Measurements from ENCODE around the gene BAHCC1.

- TF ChIP-seq CTCF (tag by site-specific recombination; IDR thresholded peaks at IDR 0.05), result no peak
- TF ChIP-seq TSHZ1 (tag by site-specific recombination; IDR thresholded peaks at IDR 0.05; ENCODE audit: borderline replicate concordance), result no peak
- TF ChIP-seq ZNF274 (IDR thresholded peaks at IDR 0.05; ENCODE audit: low read length), result no peak
- no peak for TF ChIP-seq ZNF274 (tag by site-specific recombination; IDR thresholded peaks at IDR 0.05; ENCODE audit: borderline replicate concordance)
These were observed 59.2 kb downstream of the BAHCC1 start for GRCh38 chr17:81454473-81454872.

All from HEK293 (cell line).